ENCODE measurements around the gene CAMSAP1.

Gene CAMSAP1

DNA sequence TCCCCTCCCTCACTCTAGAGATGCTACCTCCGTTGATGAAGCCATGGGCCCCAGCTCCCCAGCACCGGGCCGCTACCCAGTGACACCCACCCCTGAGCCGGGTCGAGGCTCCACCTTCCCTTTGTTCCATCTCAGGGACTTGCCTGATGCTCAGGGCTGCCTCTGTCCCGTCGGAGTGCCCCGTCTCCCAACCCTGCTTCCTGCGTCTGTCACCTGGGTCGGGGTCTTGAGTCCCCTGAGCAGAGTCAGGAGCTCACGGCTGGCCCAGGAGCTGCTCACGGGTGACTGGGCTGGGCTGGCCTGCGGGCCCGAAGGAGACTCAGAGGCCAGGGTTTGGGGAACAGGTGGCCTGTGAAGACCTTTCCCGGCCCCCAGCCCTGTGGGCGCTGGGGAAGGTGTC is 120.0 kb downstream of the CAMSAP1 start:
- Histone ChIP-seq H3K9me3 (ENCODE audit: control insufficient read depth, low read length) (no peaks in the 10 kb centered on the region), H3K4me1 (ENCODE audit: control insufficient read depth, insufficient read depth, low read length, poor library complexity, severe bottlenecking) (no peaks in the 10 kb centered on the region), H3K36me3 (ENCODE audit: control insufficient read depth, insufficient read depth, low read length) (no peaks in the 10 kb centered on the region), H3K27ac (ENCODE audit: low read depth, low read length, severe bottlenecking) (no peak overlapping the region), H3K4me3 (ENCODE audit: extremely low read depth, insufficient read depth, low read length, poor library complexity, severe bottlenecking) (no peak overlapping the region)
- 89 to 90% methylated on average over 15 to 16 of the region's 16 CpGs for whole genome bisulfite sequencing, 2 experiments (ENCODE audit: insufficient coverage in 2 of 2)

DNA sequence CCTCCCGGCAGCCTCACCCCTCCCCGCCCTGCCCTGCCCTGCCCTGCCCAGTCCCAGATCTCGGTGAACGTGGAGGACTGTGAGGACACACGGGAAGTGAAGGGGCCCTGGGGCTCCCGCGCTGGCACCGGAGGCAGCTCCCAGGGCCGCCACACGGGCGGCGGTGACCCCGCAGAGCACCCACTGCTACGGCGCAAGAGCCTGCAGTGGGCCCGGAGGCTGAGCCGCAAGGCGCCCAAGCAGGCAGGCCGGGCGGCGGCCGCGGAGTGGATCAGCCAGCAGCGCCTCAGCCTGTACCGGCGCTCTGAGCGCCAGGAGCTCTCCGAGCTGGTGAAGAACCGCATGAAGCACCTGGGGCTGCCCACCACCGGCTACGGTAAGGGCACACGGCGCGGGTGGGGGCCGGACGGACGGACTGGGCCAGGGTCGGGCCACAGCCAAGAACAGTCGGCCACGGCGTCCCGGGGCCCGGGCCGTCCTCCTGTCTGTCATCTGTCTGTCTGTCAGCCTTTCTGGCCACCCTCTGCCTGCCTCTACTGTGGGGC is 121.1 kb downstream of the CAMSAP1 start:
- H3K9me3 ChIP-seq (ENCODE audit: control insufficient read depth, low read length): no peaks in the 10 kb centered on the region
- H3K27ac ChIP-seq (ENCODE audit: low read depth, low read length, severe bottlenecking): no peak overlapping the region
- H3K4me1 ChIP-seq (ENCODE audit: control insufficient read depth, insufficient read depth, low read length, poor library complexity, severe bottlenecking): no peaks in the 10 kb centered on the region
- H3K36me3 ChIP-seq (ENCODE audit: control insufficient read depth, insufficient read depth, low read length): no peaks in the 10 kb centered on the region
- WGBS, 2 experiments (ENCODE audit: insufficient coverage in 2 of 2): 94 to 95% methylated on average over 37 to 44 of the region's 44 CpGs
- H3K4me3 ChIP-seq (ENCODE audit: extremely low read depth, insufficient read depth, low read length, poor library complexity, severe bottlenecking): no peak overlapping the region

DNA sequence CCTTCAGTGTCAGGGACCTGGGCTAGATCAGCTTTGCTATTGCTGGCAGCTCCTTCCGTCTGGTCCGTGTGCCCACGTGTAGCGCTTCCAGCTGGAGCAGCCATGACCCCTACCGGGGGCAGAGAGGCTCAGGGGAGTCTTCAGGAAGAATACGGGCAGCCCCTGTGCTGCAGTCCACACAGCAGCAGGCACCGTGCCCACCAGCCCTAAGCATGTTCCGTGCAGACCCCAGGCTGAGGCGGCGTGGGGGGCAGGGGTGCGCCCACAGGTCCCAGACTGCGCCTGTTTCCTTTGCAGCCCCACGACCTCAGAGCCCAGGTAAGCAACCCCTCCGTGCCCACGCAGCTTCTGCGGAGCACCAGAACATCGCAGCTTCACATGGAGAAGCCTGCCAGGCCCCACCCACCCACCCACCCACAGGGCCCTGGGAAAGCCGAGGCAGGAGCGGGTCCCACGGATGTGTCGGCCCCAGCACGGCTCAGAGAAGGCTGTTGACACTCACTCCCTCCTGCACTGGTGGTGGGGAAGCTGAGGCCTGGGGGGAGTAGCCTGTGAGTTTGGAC is 122.3 kb downstream of the CAMSAP1 start:
- no peak overlapping the region for H3K27ac ChIP-seq (ENCODE audit: low read depth, low read length, severe bottlenecking)
- H3K4me3 ChIP-seq (ENCODE audit: extremely low read depth, insufficient read depth, low read length, poor library complexity, severe bottlenecking): no peak overlapping the region
- H3K9me3 ChIP-seq (ENCODE audit: control insufficient read depth, low read length): no peaks in the 10 kb centered on the region
- H3K4me1 ChIP-seq (ENCODE audit: control insufficient read depth, insufficient read depth, low read length, poor library complexity, severe bottlenecking): no peaks in the 10 kb centered on the region
- H3K36me3 ChIP-seq (ENCODE audit: control insufficient read depth, insufficient read depth, low read length): no peaks in the 10 kb centered on the region
- 96 to 100% methylated on average over 3 to 13 of the region's 22 CpGs for WGBS, 2 experiments (ENCODE audit: insufficient coverage in 2 of 2)

DNA sequence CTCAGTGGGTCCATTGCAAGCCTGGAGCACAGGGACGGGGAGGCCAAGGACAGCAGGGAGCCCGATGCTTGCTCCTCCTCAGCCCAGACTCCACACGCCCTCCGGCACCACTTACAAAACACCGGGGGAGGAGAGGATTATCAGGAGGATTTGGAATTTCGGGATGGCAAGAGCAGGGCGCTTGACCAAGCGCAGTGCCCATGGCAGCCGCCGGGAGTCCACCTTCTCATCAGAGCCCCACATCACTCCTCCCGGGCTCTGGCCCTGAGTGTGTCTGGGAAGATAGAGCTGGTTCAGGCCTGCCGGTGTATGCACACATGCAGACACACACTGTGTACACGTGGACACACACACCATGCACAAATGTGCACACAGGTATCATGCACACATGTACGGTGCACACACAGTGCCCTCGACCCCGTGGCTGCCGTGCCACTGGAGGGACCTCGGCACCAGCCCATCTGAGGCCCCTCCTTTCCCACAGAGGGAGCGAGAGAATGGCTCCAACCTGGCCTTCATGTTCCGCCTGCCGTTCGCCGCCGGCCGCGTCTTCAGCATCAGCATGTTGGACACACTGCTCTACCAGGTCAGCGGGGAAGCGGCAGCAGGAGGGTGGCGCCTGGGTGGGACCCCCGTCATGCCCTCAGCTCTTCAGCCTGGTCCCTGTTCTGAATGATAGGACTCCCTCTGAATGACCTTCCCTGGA is 123.7 kb downstream of the CAMSAP1 start:
- Histone ChIP-seq H3K9me3 (ENCODE audit: control insufficient read depth, low read length) (no peaks in the 10 kb centered on the region), H3K4me1 (ENCODE audit: control insufficient read depth, insufficient read depth, low read length, poor library complexity, severe bottlenecking) (no peaks in the 10 kb centered on the region), H3K4me3 (ENCODE audit: extremely low read depth, insufficient read depth, low read length, poor library complexity, severe bottlenecking) (no peak overlapping the region), H3K36me3 (ENCODE audit: control insufficient read depth, insufficient read depth, low read length) (no peaks in the 10 kb centered on the region), H3K27ac (ENCODE audit: low read depth, low read length, severe bottlenecking) (no peak overlapping the region)
- WGBS, 2 experiments (ENCODE audit: insufficient coverage in 2 of 2): 90% methylated on average over 21 to 25 of the region's 30 CpGs

DNA sequence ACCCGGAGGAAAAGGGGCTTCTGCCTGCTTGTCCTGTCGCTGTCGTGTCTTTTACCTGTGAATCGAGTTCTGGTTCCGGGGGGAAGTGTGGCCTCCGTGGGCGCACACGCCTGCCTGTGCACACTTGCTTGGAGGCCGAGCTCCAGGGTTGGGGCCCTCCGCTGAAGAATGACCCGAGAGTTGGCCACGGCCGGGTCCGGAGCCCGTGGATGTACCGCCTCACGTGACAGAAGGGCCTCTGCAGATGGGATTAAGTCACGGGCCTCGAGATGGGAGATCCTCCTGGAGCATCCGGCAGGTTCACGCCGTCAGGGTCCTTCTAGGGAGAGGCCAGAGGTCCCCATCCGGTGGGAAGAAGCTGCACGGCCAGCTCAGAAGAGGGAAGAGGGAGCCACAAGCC is 124.4 kb downstream of the CAMSAP1 start:
- no peaks in the 10 kb centered on the region for H3K4me1 ChIP-seq (ENCODE audit: control insufficient read depth, insufficient read depth, low read length, poor library complexity, severe bottlenecking)
- WGBS, 2 experiments (ENCODE audit: insufficient coverage in 2 of 2): 95 to 96% methylated on average over 24 of the region's 24 CpGs
- H3K27ac ChIP-seq (ENCODE audit: low read depth, low read length, severe bottlenecking): no peak overlapping the region

DNA sequence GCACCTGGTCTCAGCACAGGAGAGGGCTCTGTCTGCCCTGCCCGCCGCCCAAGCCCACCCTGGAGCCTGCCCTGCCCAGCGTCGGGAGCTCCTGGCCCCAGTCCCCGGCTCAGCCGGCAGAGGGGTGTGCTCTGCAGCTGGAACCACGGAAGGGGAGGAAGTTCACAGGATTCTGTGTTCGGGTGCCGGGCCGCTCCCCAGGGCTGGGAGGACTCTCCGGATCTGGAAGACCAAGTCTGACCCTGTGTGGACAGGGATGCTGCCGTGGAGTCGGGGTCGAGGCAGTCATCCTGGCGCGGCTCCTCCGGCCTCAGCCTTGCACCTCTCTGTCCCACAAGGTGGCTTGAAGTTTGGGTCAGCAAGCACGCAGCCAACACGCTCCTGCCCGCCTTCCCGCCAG is 126.7 kb downstream of the CAMSAP1 start:
- WGBS, 2 experiments (ENCODE audit: insufficient coverage in 2 of 2): 90 to 91% methylated on average over 21 of the region's 21 CpGs
- Histone ChIP-seq H3K4me1 (ENCODE audit: control insufficient read depth, insufficient read depth, low read length, poor library complexity, severe bottlenecking) (no peaks in the 10 kb centered on the region), H3K27ac (ENCODE audit: low read depth, low read length, severe bottlenecking) (no peak overlapping the region)

More for the DNA sequence above, 124.4 kb downstream of the CAMSAP1 start:
- Histone ChIP-seq H3K4me3 (ENCODE audit: extremely low read depth, insufficient read depth, low read length, poor library complexity, severe bottlenecking) (no peak overlapping the region), H3K9me3 (ENCODE audit: control insufficient read depth, low read length) (no peaks in the 10 kb centered on the region), H3K36me3 (ENCODE audit: control insufficient read depth, insufficient read depth, low read length) (no peaks in the 10 kb centered on the region)

DNA sequence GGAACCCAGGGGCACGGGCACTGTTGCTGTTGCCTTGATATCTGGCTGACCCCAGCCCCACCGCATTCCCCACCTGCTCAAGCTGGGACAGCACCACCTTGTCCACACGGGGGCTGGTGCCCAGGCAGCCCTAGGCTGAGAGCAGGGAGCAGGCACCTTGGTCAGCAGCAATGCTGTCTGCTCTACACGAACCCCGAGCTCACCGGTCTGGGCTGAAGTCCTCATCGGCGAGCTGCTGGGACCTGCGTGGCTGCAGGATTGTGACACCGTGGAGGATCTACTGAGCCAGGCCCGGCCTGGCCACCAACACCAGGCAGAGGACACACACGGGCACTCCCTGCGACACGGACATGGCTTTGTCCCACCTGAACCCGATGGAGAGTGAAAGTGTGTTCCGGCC is 127.3 kb downstream of the CAMSAP1 start:
- H3K36me3 ChIP-seq (ENCODE audit: control insufficient read depth, insufficient read depth, low read length): no peaks in the 10 kb centered on the region
- H3K4me1 ChIP-seq (ENCODE audit: control insufficient read depth, insufficient read depth, low read length, poor library complexity, severe bottlenecking): no peaks in the 10 kb centered on the region
- H3K4me3 ChIP-seq (ENCODE audit: extremely low read depth, insufficient read depth, low read length, poor library complexity, severe bottlenecking): no peak overlapping the region
- H3K27ac ChIP-seq (ENCODE audit: low read depth, low read length, severe bottlenecking): no peak overlapping the region
- H3K9me3 ChIP-seq (ENCODE audit: control insufficient read depth, low read length): no peaks in the 10 kb centered on the region
- 90 to 93% methylated on average over 15 to 16 of the region's 16 CpGs for WGBS, 2 experiments (ENCODE audit: insufficient coverage in 2 of 2)

More for the DNA sequence above, 126.7 kb downstream of the CAMSAP1 start:
- Histone ChIP-seq H3K36me3 (ENCODE audit: control insufficient read depth, insufficient read depth, low read length) (no peaks in the 10 kb centered on the region), H3K4me3 (ENCODE audit: extremely low read depth, insufficient read depth, low read length, poor library complexity, severe bottlenecking) (no peak overlapping the region), H3K9me3 (ENCODE audit: control insufficient read depth, low read length) (no peaks in the 10 kb centered on the region)

DNA sequence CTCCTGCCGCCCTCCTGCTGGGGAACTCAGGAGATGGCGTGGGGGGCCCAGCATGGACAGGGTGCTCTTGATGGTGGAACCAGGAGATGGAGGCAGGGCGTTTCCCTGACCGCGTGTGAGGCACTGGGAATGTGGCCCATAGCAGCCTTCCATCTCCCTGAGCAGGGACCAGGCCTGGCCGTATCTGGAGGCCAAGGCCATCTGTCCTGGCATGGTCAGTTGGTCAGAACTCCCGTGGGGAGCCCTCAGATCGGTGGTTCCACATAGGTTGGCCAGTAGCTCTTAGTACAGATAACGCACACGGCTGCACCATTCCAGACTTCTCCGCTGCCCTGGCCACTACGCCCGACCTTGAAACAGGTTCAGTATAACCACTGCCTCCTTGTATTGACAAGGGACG is 127.8 kb downstream of the CAMSAP1 start:
- H3K36me3 ChIP-seq (ENCODE audit: control insufficient read depth, insufficient read depth, low read length): no peaks in the 10 kb centered on the region
- WGBS, 2 experiments (ENCODE audit: insufficient coverage in 2 of 2): 92 to 94% methylated on average over 14 of the region's 14 CpGs
- no peak overlapping the region for H3K4me3 ChIP-seq (ENCODE audit: extremely low read depth, insufficient read depth, low read length, poor library complexity, severe bottlenecking)
- H3K4me1 ChIP-seq (ENCODE audit: control insufficient read depth, insufficient read depth, low read length, poor library complexity, severe bottlenecking): no peaks in the 10 kb centered on the region
- no peak overlapping the region for H3K27ac ChIP-seq (ENCODE audit: low read depth, low read length, severe bottlenecking)
- no peaks in the 10 kb centered on the region for H3K9me3 ChIP-seq (ENCODE audit: control insufficient read depth, low read length)

GRCh38 chr9:135778421-135778820 is 128.9 kb downstream of the CAMSAP1 start:
- no peaks in the 10 kb centered on the region for H3K9me3 ChIP-seq (ENCODE audit: control insufficient read depth, low read length)
- WGBS, 2 experiments (ENCODE audit: insufficient coverage in 2 of 2): 90 to 96% methylated on average over 7 to 9 of the region's 19 CpGs
- no peaks in the 10 kb centered on the region for H3K36me3 ChIP-seq (ENCODE audit: control insufficient read depth, insufficient read depth, low read length)
- H3K27ac ChIP-seq (ENCODE audit: low read depth, low read length, severe bottlenecking): no peak overlapping the region
- H3K4me1 ChIP-seq (ENCODE audit: control insufficient read depth, insufficient read depth, low read length, poor library complexity, severe bottlenecking): no peaks in the 10 kb centered on the region
- no peak overlapping the region for H3K4me3 ChIP-seq (ENCODE audit: extremely low read depth, insufficient read depth, low read length, poor library complexity, severe bottlenecking)

- H3K27ac ChIP-seq (ENCODE audit: low read depth, low read length, severe bottlenecking): no peak overlapping the region
- H3K9me3 ChIP-seq (ENCODE audit: control insufficient read depth, low read length): no peaks in the 10 kb centered on the region
- H3K4me3 ChIP-seq (ENCODE audit: extremely low read depth, insufficient read depth, low read length, poor library complexity, severe bottlenecking): no peak overlapping the region
- no peaks in the 10 kb centered on the region for H3K36me3 ChIP-seq (ENCODE audit: control insufficient read depth, insufficient read depth, low read length)
- H3K4me1 ChIP-seq (ENCODE audit: control insufficient read depth, insufficient read depth, low read length, poor library complexity, severe bottlenecking): no peaks in the 10 kb centered on the region
Measured at GRCh38 chr9:135777623-135778177, 129.6 kb downstream of the CAMSAP1 start.
